Upper lobe of right lung (tissue), 1 donor: Measurements from ENCODE around the gene OR6C70. TPM values are rescaled to one million over a fixed set of nuclear protein-coding genes. Genes with fewer than 3 reads are reported as not detected.
"Not testable (repeated sequence)": the region's sequence is repeated elsewhere in the genome, so short reads cannot be mapped to it uniquely, and the experiment has no call there.

Source experiments
- ATAC-seq: fragments of 200-7000 bp; cut with Tn5 transposase; one replicate; pipeline ENCODE4 v1.9.1; 2020; ENCODE audit warnings: mild to moderate bottlenecking, moderate library complexity
- DNase-seq: peaks from one replicate; pipeline ENCODE4 v3.0.0-alpha.2; 2020
- H3K27ac ChIP-seq: fragments of 200-600 bp; one replicate; pipeline ENCODE4 v1.8.0; 2022
- H3K27me3 ChIP-seq: fragments of 200-600 bp; one replicate; pipeline ENCODE4 v1.8.0; 2022; ENCODE audit warnings: mild to moderate bottlenecking
- H3K36me3 ChIP-seq: fragments of 200-600 bp; one replicate; pipeline ENCODE4 v1.8.0; 2022
- H3K4me1 ChIP-seq: fragments of 200-600 bp; one replicate; pipeline ENCODE4 v1.8.0; 2022
- H3K4me3 ChIP-seq: fragments of 200-600 bp; one replicate; pipeline ENCODE4 v1.8.0; 2022; ENCODE audit warnings: mild to moderate bottlenecking
- H3K9me3 ChIP-seq: fragments of 200-600 bp; one replicate; pipeline ENCODE4 v1.8.0; 2022
- CTCF ChIP-seq: fragments of 200-600 bp; IDR thresholded peaks from one replicate; pipeline ENCODE4 v1.8.0; 2022; ENCODE audit warnings: antibody characterized with exemption
- intact Hi-C: fragments of 100-400 bp; cut with DNase I; formaldehyde crosslinking; loops from one replicate; pipeline ENCODE4 v1.11.0; 2022
- total RNA-seq: library from RNA; stranded (reverse); fragmentation: NEBNext Ultra II Directional; extraction: Animal tissue kit (Norgen Biotek cat#: 25700); gene quantifications from one replicate; pipeline ENCODE4 v1.2.1, GENCODE V29; 2021
- donor health status: DM: no; HTN: yes; CAD: no; lungs with severe emphysema.

Gene OR6C70
- total RNA-seq, 1 donor from 2014 or later, result not detected

- no peak for ATAC-seq
- Histone ChIP-seq H3K36me3 (no peaks in the 10 kb centered on the region), H3K27me3 (no peaks in the 10 kb centered on the region), H3K9me3 (no peaks in the 10 kb centered on the region), H3K4me1 (no peaks in the 10 kb centered on the region), H3K4me3 (no peak overlapping the region), H3K27ac (no peak overlapping the region)
- intact Hi-C loops, result no loop called here
- no peak for TF ChIP-seq CTCF
- no peak for DNase-seq
Measured at GRCh38 chr12:55499231-55499630, 29.3 kb upstream of the OR6C70 start.

- intact Hi-C loops, result no loop called here
- Histone ChIP-seq H3K4me1 (no peaks in the 10 kb centered on the region), H3K9me3 (no peaks in the 10 kb centered on the region), H3K27me3 (no peaks in the 10 kb centered on the region), H3K4me3 (no peak overlapping the region), H3K36me3 (no peaks in the 10 kb centered on the region), H3K27ac (no peak overlapping the region)
- TF ChIP-seq CTCF, result no peak
- ATAC-seq, result no peak
- no peak for DNase-seq
Measured at GRCh38 chr12:55495490-55495889, 25.6 kb upstream of the OR6C70 start.

GRCh38 chr12:55492078-55492477, 22.1 kb upstream of the OR6C70 start, which contains the start of gene OR6C68:
Gene OR6C68, plus strand, starts transcription at chr12:55492378. Its CDS starts 0 bp downstream, at chr12:55492378.
- intact Hi-C loops, result no loop called here
- ATAC-seq, result no peak
- no peak within 1 kb of the TSS for H3K27ac ChIP-seq

GRCh38 chr12:55484284-55484683, 14.3 kb upstream of the OR6C70 start:
- DNase-seq, H3K4me1 ChIP-seq, H3K36me3 ChIP-seq, H3K27me3 ChIP-seq, intact Hi-C loops, ATAC-seq, H3K27ac ChIP-seq, H3K9me3 ChIP-seq, H3K4me3 ChIP-seq: not testable (repeated sequence)

More at GRCh38 chr12:55492078-55492477, 22.1 kb upstream of the OR6C70 start, which contains the start of gene OR6C68:
- TF ChIP-seq CTCF, result no peak
- Histone ChIP-seq H3K36me3 (no peaks in the 10 kb centered on the region), H3K27me3 (no peaks in the 10 kb centered on the region), H3K9me3 (no peaks in the 10 kb centered on the region), H3K4me1 (no peaks in the 10 kb centered on the region), H3K4me3 (no peak within 1 kb of the TSS)
- DNase-seq, result no peak

GRCh38 chr12:55479136-55479535, 9.2 kb upstream of the OR6C70 start:
- ATAC-seq, H3K4me1 ChIP-seq, H3K4me3 ChIP-seq, H3K27me3 ChIP-seq, H3K9me3 ChIP-seq, H3K36me3 ChIP-seq, intact Hi-C loops, H3K27ac ChIP-seq, DNase-seq: not testable (repeated sequence)

GRCh38 chr12:55472264-55472663, 2.3 kb upstream of the OR6C70 start:
- no peak overlapping the region for H3K27ac ChIP-seq
- DNase-seq (no peak), ATAC-seq (no peak)
- no peaks in the 10 kb centered on the region for H3K4me1 ChIP-seq
- no peaks in the 10 kb centered on the region for H3K27me3 ChIP-seq
- no peaks in the 10 kb centered on the region for H3K9me3 ChIP-seq
- H3K4me3 ChIP-seq, result no peak overlapping the region
- intact Hi-C loops, result no loop called here
- no peaks in the 10 kb centered on the region for H3K36me3 ChIP-seq
- no peak for TF ChIP-seq CTCF

- DNase-seq (no peak), ATAC-seq (no peak)
- Histone ChIP-seq H3K27me3 (no peaks in the 10 kb centered on the region), H3K4me3 (no peak overlapping the region), H3K27ac (no peak overlapping the region), H3K9me3 (no peaks in the 10 kb centered on the region), H3K4me1 (no peaks in the 10 kb centered on the region), H3K36me3 (no peaks in the 10 kb centered on the region)
- intact Hi-C loops, result no loop called here
- TF ChIP-seq CTCF, result no peak
Measured at GRCh38 chr12:55469291-55469690, 647 bp downstream of the OR6C70 start.
